NCI-H1930 (cell line): ENCODE results near the gene SH2D4B.

Experiments
- DNase-seq, 2 experiments: peaks; one replicate each; lab custom pipeline; 2025; lab: John Stamatoyannopoulos, UW

SH2D4B gene

DNA sequence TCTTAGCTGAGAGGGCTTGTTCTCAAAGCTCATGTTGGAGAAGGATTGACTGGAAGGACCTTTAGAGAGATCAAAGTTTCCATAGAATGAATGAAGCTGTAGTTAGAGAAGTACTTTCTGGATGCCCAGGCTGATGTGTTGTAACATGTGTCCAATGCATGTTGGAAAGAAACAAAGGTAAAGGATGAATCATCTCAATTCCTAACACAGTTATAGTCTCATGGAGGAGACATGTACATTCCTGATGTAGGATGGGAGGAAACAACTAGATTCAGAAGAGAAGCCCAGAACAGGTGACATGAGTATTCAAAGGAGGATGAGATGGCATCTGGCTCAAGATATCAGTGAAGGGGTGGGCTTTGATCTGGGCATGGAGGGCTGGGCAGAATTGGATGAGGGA lies 152.7 kb downstream of the SH2D4B start:
- no peak for DNase-seq

DNA sequence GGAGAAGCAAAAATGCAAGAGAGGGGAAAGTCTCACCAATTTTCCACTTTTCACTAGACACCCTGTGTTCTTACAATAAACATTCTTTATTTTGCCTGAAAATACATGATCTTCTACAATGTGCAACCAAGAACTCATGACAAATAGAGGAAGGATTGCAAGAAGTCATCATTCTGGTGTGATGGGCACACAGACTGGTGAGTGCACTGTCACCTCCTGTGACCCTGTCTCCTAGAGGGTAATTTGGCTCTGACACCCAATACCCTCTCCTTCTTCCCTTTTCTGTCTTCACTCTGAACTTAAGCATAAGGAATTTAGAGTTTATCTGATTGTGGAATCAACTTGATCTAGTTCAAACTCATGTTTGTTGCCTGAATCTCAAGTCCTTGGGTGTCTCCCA lies 153.7 kb downstream of the SH2D4B start:
- DNase-seq, result no peak

DNA sequence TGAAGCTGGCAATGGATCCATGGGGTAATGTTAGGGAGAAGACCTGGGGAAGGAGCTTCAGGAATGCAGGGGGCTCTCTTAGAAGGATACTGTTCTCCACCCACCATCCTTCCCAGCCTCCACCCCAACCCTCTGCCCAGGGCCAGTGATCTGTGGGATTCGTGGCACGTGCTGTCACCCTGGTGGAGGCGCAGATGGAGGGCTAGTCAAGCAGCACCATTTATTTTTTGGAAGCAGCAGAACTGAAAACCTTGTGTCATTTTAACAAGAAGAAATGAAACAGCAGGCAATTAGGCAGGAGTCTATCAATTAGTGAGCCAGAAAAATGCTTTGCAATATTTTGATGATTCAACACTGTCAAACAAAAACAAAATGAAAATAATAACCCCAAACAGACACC lies 155.9 kb downstream of the SH2D4B start:
- DNase-seq, result no peak

DNA sequence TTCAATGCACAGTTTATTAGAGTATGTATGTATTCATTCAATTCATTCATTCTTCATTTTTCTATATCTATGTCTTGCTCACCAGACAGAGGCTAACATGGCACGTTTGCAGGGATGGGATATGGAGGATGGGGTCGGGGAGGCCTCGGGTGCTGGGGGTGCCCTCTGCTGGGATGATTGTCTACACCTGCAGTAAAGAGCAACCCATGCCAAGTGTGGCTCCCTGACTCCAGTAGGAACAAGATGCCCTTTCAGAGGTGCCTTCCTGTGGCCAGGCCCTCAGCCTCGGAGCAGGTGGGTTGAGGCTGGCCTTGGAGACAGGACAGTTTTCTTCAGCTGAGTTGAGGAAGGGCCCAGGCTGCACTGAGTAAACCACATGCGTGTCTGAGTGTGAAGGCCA lies 157.2 kb downstream of the SH2D4B start:
- no peak for DNase-seq
